Measurements from ENCODE around the gene NTM.

- TF ChIP-seq CTCF (IDR thresholded peaks at IDR 0.05), result no peak
- TF ChIP-seq POLR2A (IDR thresholded peaks at IDR 0.05), result no peak
Observed at GRCh38 chr11:131864228-131864627, 493.8 kb downstream of the NTM start.
